ENCODE results near the gene CEP128.

The CEP128 gene

DNA sequence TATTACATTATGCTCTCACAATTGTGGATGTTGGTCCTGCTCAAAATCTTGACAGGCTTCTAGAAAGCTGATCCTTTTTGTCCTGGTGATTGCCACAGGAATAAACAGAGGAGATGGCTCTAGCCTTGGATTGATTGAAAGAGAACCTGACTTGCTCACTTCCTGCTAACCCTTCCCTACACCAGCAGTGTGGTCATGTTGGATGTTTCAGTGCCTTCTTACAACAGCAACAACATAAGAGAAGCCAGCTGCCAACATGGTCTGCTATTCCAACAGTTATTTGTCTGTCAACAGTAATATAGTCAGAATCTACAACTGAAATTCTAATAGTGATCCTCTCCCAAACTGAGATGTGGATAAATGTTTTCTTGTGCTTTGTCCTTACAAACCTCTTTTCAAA is 418.6 kb downstream of the CEP128 start (continued):
- TF ChIP-seq, protein P1, sequence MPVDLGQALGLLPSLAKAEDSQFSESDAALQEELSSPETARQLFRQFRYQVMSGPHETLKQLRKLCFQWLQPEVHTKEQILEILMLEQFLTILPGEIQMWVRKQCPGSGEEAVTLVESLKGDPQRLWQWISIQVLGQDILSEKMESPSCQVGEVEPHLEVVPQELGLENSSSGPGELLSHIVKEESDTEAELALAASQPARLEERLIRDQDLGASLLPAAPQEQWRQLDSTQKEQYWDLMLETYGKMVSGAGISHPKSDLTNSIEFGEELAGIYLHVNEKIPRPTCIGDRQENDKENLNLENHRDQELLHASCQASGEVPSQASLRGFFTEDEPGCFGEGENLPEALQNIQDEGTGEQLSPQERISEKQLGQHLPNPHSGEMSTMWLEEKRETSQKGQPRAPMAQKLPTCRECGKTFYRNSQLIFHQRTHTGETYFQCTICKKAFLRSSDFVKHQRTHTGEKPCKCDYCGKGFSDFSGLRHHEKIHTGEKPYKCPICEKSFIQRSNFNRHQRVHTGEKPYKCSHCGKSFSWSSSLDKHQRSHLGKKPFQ (tag by site-specific recombination; IDR thresholded peaks at IDR 0.05): no peak
- no peak for TF ChIP-seq ZNF132 (tag by site-specific recombination; IDR thresholded peaks at IDR 0.05; ENCODE audit: borderline replicate concordance)
- TF ChIP-seq FEZF1 (tag by site-specific recombination; IDR thresholded peaks at IDR 0.05): no peak
- TF ChIP-seq ZNF610 (tag by site-specific recombination; IDR thresholded peaks at IDR 0.05; ENCODE audit: borderline replicate concordance): no peak

DNA sequence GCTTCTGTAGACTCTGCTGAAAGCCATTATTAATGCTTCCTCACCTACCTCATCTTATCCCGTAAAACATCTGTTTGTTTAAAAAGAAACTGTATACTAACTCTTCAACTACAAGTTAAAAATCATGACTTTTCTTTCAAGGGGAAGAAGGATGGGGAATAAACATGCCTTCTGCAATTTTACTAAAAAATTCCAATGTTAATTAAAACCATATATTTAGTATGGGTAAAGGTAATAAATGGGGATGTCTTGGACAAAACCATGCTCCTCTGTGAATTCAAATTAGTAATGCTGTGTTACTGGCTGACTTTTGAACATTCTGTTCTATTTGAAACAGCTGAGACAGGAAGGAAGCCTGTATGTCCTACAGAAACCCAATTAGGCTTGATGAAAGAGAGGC is 419.1 kb downstream of the CEP128 start:
- Histone ChIP-seq H3K4me1 (ENCODE audit: control insufficient read depth, insufficient read depth, low read length) (no peaks in the 10 kb centered on the region), H3K9me3 (ENCODE audit: control insufficient read depth, insufficient read depth, low read depth, low read length) (no peaks in the 10 kb centered on the region), H3K36me3 (ENCODE audit: control insufficient read depth in 2 of 2, insufficient read depth in 1 of 2, low read length in 2 of 2) (peaks cover 0 to 16% of the 10 kb centered on the region in 2 experiments), H3K4me3 (ENCODE audit: low read depth, low read length) (no peak overlapping the region), H3K27ac (ENCODE audit: extremely low read depth, low read depth, low read length) (no peak overlapping the region)
- CTCF ChIA-PET: no interaction called here
- POLR2A ChIA-PET: no interaction called here
- TF ChIP-seq ZNF140 (tag by site-specific recombination; IDR thresholded peaks at IDR 0.05) (no peak), ZNF621 (tag by site-specific recombination; IDR thresholded peaks at IDR 0.05) (no peak), ZNF423 (tag by site-specific recombination; IDR thresholded peaks at IDR 0.05) (no peak), ZNF324 (tag by site-specific recombination; IDR thresholded peaks at IDR 0.05) (no peak), ZNF23 (tag by site-specific recombination; IDR thresholded peaks at IDR 0.05; ENCODE audit: borderline replicate concordance) (no peak), ZNF341 (tag by site-specific recombination; IDR thresholded peaks at IDR 0.05; ENCODE audit: low read depth) (no peak), ZNF138 (tag by site-specific recombination; IDR thresholded peaks at IDR 0.05; ENCODE audit: borderline replicate concordance) (no peak)

DNA sequence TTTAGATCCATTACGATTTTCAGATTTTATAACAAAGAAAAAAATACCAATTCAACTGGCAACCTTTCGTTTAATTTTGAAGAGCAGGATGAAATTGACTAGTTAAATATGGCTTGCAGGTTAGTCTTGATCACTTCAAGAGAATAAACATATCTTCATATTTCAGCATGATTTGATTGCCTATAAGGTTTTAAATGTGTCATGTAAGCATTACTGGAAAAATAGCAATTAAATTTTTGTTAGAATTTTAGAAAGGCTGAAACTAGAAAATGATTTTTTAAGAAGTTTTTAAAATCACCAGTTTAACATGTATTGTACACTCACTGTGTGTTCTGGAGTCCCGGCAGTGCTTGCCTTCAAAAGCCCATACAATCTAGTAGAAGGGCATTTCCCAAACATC is 420.1 kb downstream of the CEP128 start:
- Histone ChIP-seq H3K36me3 (ENCODE audit: control insufficient read depth in 2 of 2, insufficient read depth in 1 of 2, low read length in 2 of 2) (peaks cover 0 to 16% of the 10 kb centered on the region in 2 experiments; a peak in 2 of 3 replicates), H3K4me1 (ENCODE audit: control insufficient read depth, insufficient read depth, low read length) (no peaks in the 10 kb centered on the region), H3K27ac (ENCODE audit: extremely low read depth, low read depth, low read length) (no peak overlapping the region), H3K9me3 (ENCODE audit: control insufficient read depth, insufficient read depth, low read depth, low read length) (no peaks in the 10 kb centered on the region), H3K4me3 (ENCODE audit: low read depth, low read length) (no peak overlapping the region)
- CTCF ChIA-PET: no interaction called here
- POLR2A ChIA-PET: no interaction called here
- TF ChIP-seq ZNF776 (tag by site-specific recombination; IDR thresholded peaks at IDR 0.05; ENCODE audit: borderline replicate concordance) (no peak), ZBTB20 (tag by site-specific recombination; IDR thresholded peaks at IDR 0.05) (no peak), ZNF707 (tag by site-specific recombination; IDR thresholded peaks at IDR 0.05) (no peak), REPIN1 (tag by site-specific recombination; IDR thresholded peaks at IDR 0.05; ENCODE audit: low read depth) (no peak), GFI1B (tag by site-specific recombination; IDR thresholded peaks at IDR 0.05) (no peak), ZNF184 (tag by site-specific recombination; IDR thresholded peaks at IDR 0.05) (no peak), ZNF549 (tag by site-specific recombination; IDR thresholded peaks at IDR 0.05) (no peak), SCRT2 (tag by site-specific recombination; IDR thresholded peaks at IDR 0.05) (no peak), ZNF350 (tag by site-specific recombination; IDR thresholded peaks at IDR 0.05) (no peak), ZNF114 (tag by site-specific recombination; IDR thresholded peaks at IDR 0.05) (no peak), GLIS2 (tag by site-specific recombination; IDR thresholded peaks at IDR 0.05) (no peak)
- TF ChIP-seq, protein P2, sequence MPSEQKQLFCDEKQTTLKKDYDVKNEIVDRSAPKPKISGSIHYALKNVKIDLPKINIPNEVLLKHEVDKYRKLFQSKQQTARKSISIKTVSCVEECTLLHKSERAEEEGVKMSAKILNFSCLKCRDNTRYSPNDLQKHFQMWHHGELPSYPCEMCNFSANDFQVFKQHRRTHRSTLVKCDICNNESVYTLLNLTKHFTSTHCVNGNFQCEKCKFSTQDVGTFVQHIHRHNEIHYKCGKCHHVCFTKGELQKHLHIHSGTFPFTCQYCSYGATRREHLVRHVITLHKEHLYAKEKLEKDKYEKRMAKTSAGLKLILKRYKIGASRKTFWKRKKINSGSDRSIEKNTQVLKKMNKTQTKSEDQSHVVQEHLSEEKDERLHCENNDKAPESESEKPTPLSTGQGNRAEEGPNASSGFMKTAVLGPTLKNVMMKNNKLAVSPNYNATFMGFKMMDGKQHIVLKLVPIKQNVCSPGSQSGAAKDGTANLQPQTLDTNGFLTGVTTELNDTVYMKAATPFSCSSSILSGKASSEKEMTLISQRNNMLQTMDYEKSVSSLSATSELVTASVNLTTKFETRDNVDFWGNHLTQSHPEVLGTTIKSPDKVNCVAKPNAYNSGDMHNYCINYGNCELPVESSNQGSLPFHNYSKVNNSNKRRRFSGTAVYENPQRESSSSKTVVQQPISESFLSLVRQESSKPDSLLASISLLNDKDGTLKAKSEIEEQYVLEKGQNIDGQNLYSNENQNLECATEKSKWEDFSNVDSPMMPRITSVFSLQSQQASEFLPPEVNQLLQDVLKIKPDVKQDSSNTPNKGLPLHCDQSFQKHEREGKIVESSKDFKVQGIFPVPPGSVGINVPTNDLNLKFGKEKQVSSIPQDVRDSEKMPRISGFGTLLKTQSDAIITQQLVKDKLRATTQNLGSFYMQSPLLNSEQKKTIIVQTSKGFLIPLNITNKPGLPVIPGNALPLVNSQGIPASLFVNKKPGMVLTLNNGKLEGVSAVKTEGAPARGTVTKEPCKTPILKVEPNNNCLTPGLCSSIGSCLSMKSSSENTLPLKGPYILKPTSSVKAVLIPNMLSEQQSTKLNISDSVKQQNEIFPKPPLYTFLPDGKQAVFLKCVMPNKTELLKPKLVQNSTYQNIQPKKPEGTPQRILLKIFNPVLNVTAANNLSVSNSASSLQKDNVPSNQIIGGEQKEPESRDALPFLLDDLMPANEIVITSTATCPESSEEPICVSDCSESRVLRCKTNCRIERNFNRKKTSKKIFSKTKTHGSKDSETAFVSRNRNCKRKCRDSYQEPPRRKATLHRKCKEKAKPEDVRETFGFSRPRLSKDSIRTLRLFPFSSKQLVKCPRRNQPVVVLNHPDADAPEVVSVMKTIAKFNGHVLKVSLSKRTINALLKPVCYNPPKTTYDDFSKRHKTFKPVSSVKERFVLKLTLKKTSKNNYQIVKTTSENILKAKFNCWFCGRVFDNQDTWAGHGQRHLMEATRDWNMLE (tag by site-specific recombination; conservative IDR thresholded peaks at IDR 0.05; ENCODE audit: low read depth): no peak
- TF ChIP-seq, protein P3, sequence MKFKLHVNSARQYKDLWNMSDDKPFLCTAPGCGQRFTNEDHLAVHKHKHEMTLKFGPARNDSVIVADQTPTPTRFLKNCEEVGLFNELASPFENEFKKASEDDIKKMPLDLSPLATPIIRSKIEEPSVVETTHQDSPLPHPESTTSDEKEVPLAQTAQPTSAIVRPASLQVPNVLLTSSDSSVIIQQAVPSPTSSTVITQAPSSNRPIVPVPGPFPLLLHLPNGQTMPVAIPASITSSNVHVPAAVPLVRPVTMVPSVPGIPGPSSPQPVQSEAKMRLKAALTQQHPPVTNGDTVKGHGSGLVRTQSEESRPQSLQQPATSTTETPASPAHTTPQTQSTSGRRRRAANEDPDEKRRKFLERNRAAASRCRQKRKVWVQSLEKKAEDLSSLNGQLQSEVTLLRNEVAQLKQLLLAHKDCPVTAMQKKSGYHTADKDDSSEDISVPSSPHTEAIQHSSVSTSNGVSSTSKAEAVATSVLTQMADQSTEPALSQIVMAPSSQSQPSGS (tag by site-specific recombination; IDR thresholded peaks at IDR 0.05; ENCODE audit: low read depth): no peak

All from HEK293 (cell line).